Loucy (cell line): ENCODE results near the gene DUSP5.

Source experiments
- H2AFZ ChIP-seq: fragments of 200-600 bp; sonication (generic); 2 replicates; pipeline ENCODE4 v1.6.0; 2016; ENCODE audit warnings: antibody characterized with exemption, mild to moderate bottlenecking, low read length, moderate library complexity
- H3F3A ChIP-seq: fragments of 200-600 bp; 2 replicates; pipeline ENCODE4 v1.6.0; 2016; ENCODE audit warnings: antibody characterized with exemption, low read depth, mild to moderate bottlenecking
- H3K27me3 ChIP-seq: fragments of 200-600 bp; sonication (generic); 2 replicates; pipeline ENCODE4 v1.6.1; 2014; ENCODE audit warnings: low read length, mild to moderate bottlenecking; ENCODE audit not compliant: insufficient read depth, poor library complexity, severe bottlenecking
- H3K36me3 ChIP-seq: fragments of 200-600 bp; sonication (generic); 2 replicates; pipeline ENCODE4 v1.6.1; 2016; ENCODE audit warnings: low read length; ENCODE audit not compliant: insufficient read depth
- H3K4me1 ChIP-seq: fragments of 200-600 bp; sonication (generic); 2 replicates; pipeline ENCODE4 v1.5.1; 2014; ENCODE audit warnings: low read length, mild to moderate bottlenecking; ENCODE audit not compliant: insufficient read depth, poor library complexity, severe bottlenecking
- H3K4me2 ChIP-seq: fragments of 200-600 bp; sonication (generic); 2 replicates; pipeline ENCODE4 v1.6.0; 2014; ENCODE audit warnings: antibody characterized with exemption, low read length, low read depth, mild to moderate bottlenecking; ENCODE audit not compliant: poor library complexity, severe bottlenecking
- H3K4me3 ChIP-seq: fragments of 200-600 bp; sonication (generic); 2 replicates; pipeline ENCODE4 v1.5.1; 2014; ENCODE audit warnings: low read length, mild to moderate bottlenecking, mixed read lengths; ENCODE audit not compliant: poor library complexity, severe bottlenecking
- H3K79me2 ChIP-seq: fragments of 200-600 bp; sonication (generic); 2 replicates; pipeline ENCODE4 v1.6.1; 2014; ENCODE audit warnings: low read length; ENCODE audit not compliant: insufficient read depth
- H3K9ac ChIP-seq: fragments of 200-600 bp; sonication (generic); 2 replicates; pipeline ENCODE4 v1.6.0; 2014; ENCODE audit warnings: mild to moderate bottlenecking, low read depth, low read length, moderate library complexity; ENCODE audit not compliant: poor library complexity, severe bottlenecking
- H3K9me2 ChIP-seq: fragments of 200-600 bp; sonication (generic); replicated peaks from 2 replicates; pipeline ENCODE4 v1.6.1; 2016; ENCODE audit warnings: low read depth, low read length, mixed read lengths
- H3K9me3 ChIP-seq: fragments of 200-600 bp; sonication (generic); 2 replicates; pipeline ENCODE4 v1.6.1; 2014; ENCODE audit warnings: mild to moderate bottlenecking, antibody characterized with exemption, low read length, low read depth; ENCODE audit not compliant: insufficient read depth
- H4K20me1 ChIP-seq: fragments of 200-600 bp; sonication (generic); 2 replicates; pipeline ENCODE4 v1.6.0; 2014; ENCODE audit warnings: antibody characterized with exemption, low read length, mild to moderate bottlenecking; ENCODE audit not compliant: insufficient read depth, poor library complexity, severe bottlenecking
- CTCF ChIP-seq: fragments of 200-600 bp; sonication (generic); conservative IDR thresholded peaks from 2 replicates; pipeline ENCODE4 v1.5.1; 2014; ENCODE audit warnings: mild to moderate bottlenecking, antibody characterized with exemption, low read length
- EZH2phosphoT487 ChIP-seq: fragments of 200-600 bp; IDR thresholded peaks from 2 replicates; pipeline ENCODE4 v1.6.1; 2018; ENCODE audit warnings: antibody characterized with exemption, mild to moderate bottlenecking, moderate library complexity, borderline replicate concordance

Gene DUSP5

GRCh38 chr10:110486680-110487410 is 10.9 kb upstream of the DUSP5 start:
- H2AFZ ChIP-seq: no peak overlapping the region
- no peak overlapping the region for H3K4me2 ChIP-seq
- no peaks in the 10 kb centered on the region for H3K79me2 ChIP-seq
- no peaks in the 10 kb centered on the region for H3K27me3 ChIP-seq
- no peak overlapping the region for H3K9ac ChIP-seq
- no peaks in the 10 kb centered on the region for H4K20me1 ChIP-seq
- peaks cover 15% of the 10 kb centered on the region for H3K4me1 ChIP-seq
- no peaks in the 10 kb centered on the region for H3K9me2 ChIP-seq
- H3K36me3 ChIP-seq: no peaks in the 10 kb centered on the region
- no peak for TF ChIP-seq EZH2phosphoT487
- no peak for TF ChIP-seq CTCF
- H3K9me3 ChIP-seq: no peaks in the 10 kb centered on the region
- H3F3A ChIP-seq: no peaks in the 10 kb centered on the region
- H3K4me3 ChIP-seq: no peak overlapping the region

GRCh38 chr10:110487411-110488331 is 10.0 kb upstream of the DUSP5 start:
- H3K4me3 ChIP-seq: no peak overlapping the region
- H4K20me1 ChIP-seq: no peaks in the 10 kb centered on the region
- H3K9ac ChIP-seq: no peak overlapping the region
- H3K4me2 ChIP-seq: no peak overlapping the region
- H3K36me3 ChIP-seq: no peaks in the 10 kb centered on the region
- no peak overlapping the region for H2AFZ ChIP-seq
- TF ChIP-seq EZH2phosphoT487 (no peak), CTCF (no peak)
- no peaks in the 10 kb centered on the region for H3K79me2 ChIP-seq
- H3K9me2 ChIP-seq: no peaks in the 10 kb centered on the region
- peaks cover 15% of the 10 kb centered on the region for H3K4me1 ChIP-seq
- no peaks in the 10 kb centered on the region for H3K27me3 ChIP-seq
- no peaks in the 10 kb centered on the region for H3F3A ChIP-seq
- H3K9me3 ChIP-seq: no peaks in the 10 kb centered on the region

GRCh38 chr10:110488332-110488681 is 9.4 kb upstream of the DUSP5 start:
- no peaks in the 10 kb centered on the region for H3K36me3 ChIP-seq
- no peaks in the 10 kb centered on the region for H4K20me1 ChIP-seq
- TF ChIP-seq EZH2phosphoT487 (no peak), CTCF (no peak)
- no peak overlapping the region for H2AFZ ChIP-seq
- no peaks in the 10 kb centered on the region for H3K79me2 ChIP-seq
- no peak overlapping the region for H3K9ac ChIP-seq
- no peak overlapping the region for H3K4me3 ChIP-seq
- H3K4me1 ChIP-seq: peaks cover 15% of the 10 kb centered on the region
- H3K9me2 ChIP-seq: no peaks in the 10 kb centered on the region
- no peaks in the 10 kb centered on the region for H3K9me3 ChIP-seq
- H3K27me3 ChIP-seq: no peaks in the 10 kb centered on the region
- no peaks in the 10 kb centered on the region for H3F3A ChIP-seq
- H3K4me2 ChIP-seq: no peak overlapping the region
